ENCODE data around the gene CATSPERD.
A peak's percentile ranks its signal among the peaks of the same experiment; 100 is the strongest.
"Not testable (repeated sequence)": the region's sequence is repeated elsewhere in the genome, so short reads cannot be mapped to it uniquely, and the experiment has no call there.

CATSPERD gene

GRCh38 chr19:5684694-5685430, 35.6 kb upstream of the CATSPERD start:
- DNase-seq (ENCODE audit: low read depth in 2 of 2), result no peak

- DNase-seq (ENCODE audit: low read depth in 2 of 2), result no peak
These were observed 34.2 kb upstream of the CATSPERD start for GRCh38 chr19:5686326-5686646.

GRCh38 chr19:5686647-5687359, 33.6 kb upstream of the CATSPERD start:
- peak; percentile 71 to 76 for DNase-seq (ENCODE audit: low read depth in 2 of 2)

- no peak for DNase-seq (ENCODE audit: low read depth in 2 of 2)
These were observed 32.9 kb upstream of the CATSPERD start for GRCh38 chr19:5687360-5688198.

- not testable (repeated sequence) for DNase-seq (ENCODE audit: low read depth in 2 of 2)
These were observed 32.1 kb upstream of the CATSPERD start for GRCh38 chr19:5688262-5688881.

GRCh38 chr19:5690125-5690954, 30.1 kb upstream of the CATSPERD start, which contains the start of gene RPL36:
Gene RPL36 (plus strand): TSS chr19:5690295. CDS start chr19:5690508, 213 bp downstream.
- peak; percentile 93 to 94 for DNase-seq (ENCODE audit: low read depth in 2 of 2)

GRCh38 chr19:5690955-5691821, 29.2 kb upstream of the CATSPERD start:
- DNase-seq (ENCODE audit: low read depth in 2 of 2), result no peak

GRCh38 chr19:5691822-5692722, 28.4 kb upstream of the CATSPERD start:
- no peak for DNase-seq (ENCODE audit: low read depth in 2 of 2)

GRCh38 chr19:5692723-5693194, 27.7 kb upstream of the CATSPERD start:
- DNase-seq (ENCODE audit: low read depth in 2 of 2), result no peak

GRCh38 chr19:5693195-5694166, 27.0 kb upstream of the CATSPERD start:
- DNase-seq (ENCODE audit: low read depth in 2 of 2), result no peak

GRCh38 chr19:5694167-5694955, 26.1 kb upstream of the CATSPERD start:
- DNase-seq (ENCODE audit: low read depth in 2 of 2), result no peak

- no peak for DNase-seq (ENCODE audit: low read depth in 2 of 2)
These were observed 25.3 kb upstream of the CATSPERD start for GRCh38 chr19:5694956-5695648.

GRCh38 chr19:5695649-5696195, 24.7 kb upstream of the CATSPERD start:
- no peak for DNase-seq (ENCODE audit: low read depth in 2 of 2)

- DNase-seq (ENCODE audit: low read depth in 2 of 2), result no peak
These were observed 24.0 kb upstream of the CATSPERD start for GRCh38 chr19:5696196-5697021.

All from fibroblast of skin of left quadriceps (primary cell).